Measurements from ENCODE around the gene TMCC1.

DNA sequence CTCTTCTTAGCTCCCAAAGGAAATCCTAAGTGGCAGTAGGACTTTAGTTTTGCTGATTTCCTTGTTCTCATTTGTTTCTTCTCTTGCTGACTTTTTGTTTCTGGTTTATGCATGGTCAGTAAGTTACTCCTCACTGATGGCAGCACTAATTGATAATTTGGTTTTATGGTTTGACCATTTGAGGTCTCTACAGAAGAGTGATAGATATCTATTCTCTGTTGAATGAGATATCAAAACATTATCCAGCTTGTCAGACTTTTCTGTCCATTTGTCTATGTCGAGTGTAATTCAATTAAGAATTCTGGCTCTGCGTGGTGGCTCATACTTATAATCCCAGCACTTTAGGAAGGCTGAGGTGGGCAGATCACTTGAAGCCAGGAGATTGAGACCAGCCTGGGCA, 202.5 kb downstream of the TMCC1 start:
- TF ChIP-seq, protein P1, sequence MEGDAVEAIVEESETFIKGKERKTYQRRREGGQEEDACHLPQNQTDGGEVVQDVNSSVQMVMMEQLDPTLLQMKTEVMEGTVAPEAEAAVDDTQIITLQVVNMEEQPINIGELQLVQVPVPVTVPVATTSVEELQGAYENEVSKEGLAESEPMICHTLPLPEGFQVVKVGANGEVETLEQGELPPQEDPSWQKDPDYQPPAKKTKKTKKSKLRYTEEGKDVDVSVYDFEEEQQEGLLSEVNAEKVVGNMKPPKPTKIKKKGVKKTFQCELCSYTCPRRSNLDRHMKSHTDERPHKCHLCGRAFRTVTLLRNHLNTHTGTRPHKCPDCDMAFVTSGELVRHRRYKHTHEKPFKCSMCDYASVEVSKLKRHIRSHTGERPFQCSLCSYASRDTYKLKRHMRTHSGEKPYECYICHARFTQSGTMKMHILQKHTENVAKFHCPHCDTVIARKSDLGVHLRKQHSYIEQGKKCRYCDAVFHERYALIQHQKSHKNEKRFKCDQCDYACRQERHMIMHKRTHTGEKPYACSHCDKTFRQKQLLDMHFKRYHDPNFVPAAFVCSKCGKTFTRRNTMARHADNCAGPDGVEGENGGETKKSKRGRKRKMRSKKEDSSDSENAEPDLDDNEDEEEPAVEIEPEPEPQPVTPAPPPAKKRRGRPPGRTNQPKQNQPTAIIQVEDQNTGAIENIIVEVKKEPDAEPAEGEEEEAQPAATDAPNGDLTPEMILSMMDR (IDR thresholded peaks at IDR 0.05): no peak
- no peak for TF ChIP-seq ZFX (IDR thresholded peaks at IDR 0.05; ENCODE audit: borderline replicate concordance)

All from 22Rv1 (cell line).